Activated CD4-positive, alpha-beta T cell treated with anti-CD3 and anti-CD28 coated beads, Interleukin-2, amount 50 U/mL, for 1 hour (primary cell): ENCODE results near the gene EYA2.
"Not testable (repeated sequence)": the region's sequence is repeated elsewhere in the genome, so short reads cannot be mapped to it uniquely, and the experiment has no call there.

Source experiments
- DNase-seq: peaks from one replicate; pipeline ENCODE4 v3.0.0-alpha.2; 2020

Gene EYA2

GRCh38 chr20:46894579-46894958, at the start of gene EYA2:
Gene EYA2 (plus strand): TSS chr20:46894843. CDS start chr20:46990011, 95,168 bp downstream.
- no peak for DNase-seq

- DNase-seq = no peak
Observed at GRCh38 chr20:46844965-46845364, 49.7 kb upstream of the EYA2 start.

GRCh38 chr20:46849269-46849668, 45.4 kb upstream of the EYA2 start:
- DNase-seq = no peak

GRCh38 chr20:46849751-46850150, 44.9 kb upstream of the EYA2 start:
- DNase-seq = no peak

GRCh38 chr20:46850416-46850815, 44.2 kb upstream of the EYA2 start:
- DNase-seq = no peak

GRCh38 chr20:46850896-46851295, 43.7 kb upstream of the EYA2 start:
- no peak for DNase-seq

GRCh38 chr20:46851746-46852145, 42.9 kb upstream of the EYA2 start:
- DNase-seq = no peak

GRCh38 chr20:46852313-46852712, 42.3 kb upstream of the EYA2 start:
- DNase-seq = no peak

- no peak for DNase-seq
Observed at GRCh38 chr20:46853926-46854325, 40.7 kb upstream of the EYA2 start.

GRCh38 chr20:46857061-46857831, 37.4 kb upstream of the EYA2 start:
- no peak for DNase-seq

GRCh38 chr20:46865824-46866223, 28.8 kb upstream of the EYA2 start:
- DNase-seq = no peak

GRCh38 chr20:46870041-46870440, 24.6 kb upstream of the EYA2 start:
- no peak for DNase-seq

- DNase-seq = no peak
Observed at GRCh38 chr20:46872328-46873211, 22.1 kb upstream of the EYA2 start.

GRCh38 chr20:46875059-46875458, 19.6 kb upstream of the EYA2 start:
- no peak for DNase-seq

GRCh38 chr20:46879386-46879785, 15.3 kb upstream of the EYA2 start:
- no peak for DNase-seq

GRCh38 chr20:46879963-46880362, 14.7 kb upstream of the EYA2 start:
- DNase-seq = not testable (repeated sequence)

GRCh38 chr20:46883892-46884291, 10.8 kb upstream of the EYA2 start:
- DNase-seq = no peak

- no peak for DNase-seq
Observed at GRCh38 chr20:46890682-46891081, 4.0 kb upstream of the EYA2 start.

GRCh38 chr20:46893051-46893450, 1.6 kb upstream of the EYA2 start:
- DNase-seq = no peak

GRCh38 chr20:46893877-46894578, 615 bp upstream of the EYA2 start:
- no peak for DNase-seq

- no peak for DNase-seq
Observed at GRCh38 chr20:46894971-46895905, 595 bp downstream of the EYA2 start.

GRCh38 chr20:46895906-46896242, 1.2 kb downstream of the EYA2 start:
- DNase-seq = no peak
